Dermis lymphatic vessel endothelial cell (primary cell): ENCODE data around the gene LLPH. TPM values are rescaled to one million over a fixed set of nuclear protein-coding genes. Genes with fewer than 3 reads are reported as not detected.

ENCODE experiments used
- total RNA-seq: library from RNA; depleted of rRNA; stranded (reverse); fragments of >200 nt; gene quantifications from 2 replicates; pipeline ENCODE4 v1.2.1, GENCODE V29; 2014

Gene LLPH
- 2.4 and 3.1 TPM in 2 replicates for total RNA-seq

GRCh38 chr12:66130267-66131066, at the start of gene LLPH:
LLPH (minus strand) TSS chr12:66130750; CDS start chr12:66129106, 1,644 bp downstream.

GRCh38 chr12:66169221-66170170, 38.9 kb upstream of the LLPH start, which contains the start of gene TMBIM4:
TMBIM4 (minus strand) TSS chr12:66169996; CDS start chr12:66169951, 45 bp downstream.

Other genes starting within 250 kb of the LLPH start
- gene TMBIM4, start 39.2 kb upstream of the LLPH start, total RNA-seq = 82.9 and 94.7 TPM in 2 replicates
- 14.7 and 16.5 TPM in 2 replicates for gene IRAK3, start 58.5 kb upstream of the LLPH start, total RNA-seq
- gene HELB, start 171.7 kb upstream of the LLPH start, total RNA-seq = 0.98 and 2.2 TPM in 2 replicates